HUES48 (cell line): Measurements from ENCODE around the gene KCNQ2.

Experiments
- H3K27ac ChIP-seq: one replicate; pipeline ENCODE4 v1.7.0; 2013; ENCODE audit warnings: low read depth, low read length, inconsistent platforms
- H3K27me3 ChIP-seq: 2 replicates; pipeline ENCODE4 v1.6.1; 2013; ENCODE audit warnings: mild to moderate bottlenecking, low read length; ENCODE audit not compliant: control insufficient read depth, insufficient read depth
- H3K36me3 ChIP-seq: 2 replicates; pipeline ENCODE4 v1.6.1; 2013; ENCODE audit warnings: low read length; ENCODE audit not compliant: control insufficient read depth, insufficient read depth
- H3K4me1 ChIP-seq: 2 replicates; pipeline ENCODE4 v1.6.1; 2013; ENCODE audit warnings: mild to moderate bottlenecking, low read length; ENCODE audit not compliant: control insufficient read depth, insufficient read depth
- H3K4me3 ChIP-seq: 2 replicates; pipeline ENCODE4 v1.5.1; 2013; ENCODE audit warnings: mild to moderate bottlenecking, low read depth, low read length
- H3K9ac ChIP-seq: 2 replicates; pipeline ENCODE4 v1.6.1; 2013; ENCODE audit warnings: mild to moderate bottlenecking, low read depth, low read length, moderate library complexity
- H3K9me3 ChIP-seq: 2 replicates; pipeline ENCODE4 v1.6.1; 2013; ENCODE audit warnings: low read length; ENCODE audit not compliant: control insufficient read depth, insufficient read depth

KCNQ2 gene

GRCh38 chr20:63513207-63513606 lies 40.8 kb upstream of the KCNQ2 start:
- no peaks in the 10 kb centered on the region for H3K4me1 ChIP-seq
- peaks cover 4% of the 10 kb centered on the region; the same call in 1 of the 2 replicates for H3K36me3 ChIP-seq
- H3K27me3 ChIP-seq: no peaks in the 10 kb centered on the region

GRCh38 chr20:63509088-63509564 lies 36.7 kb upstream of the KCNQ2 start:
- Histone ChIP-seq H3K4me1 (no peaks in the 10 kb centered on the region), H3K27ac (no peak overlapping the region), H3K9ac (no peak overlapping the region), H3K27me3 (no peaks in the 10 kb centered on the region), H3K4me3 (no peak overlapping the region), H3K36me3 (no peaks in the 10 kb centered on the region), H3K9me3 (no peaks in the 10 kb centered on the region; the same call in 1 of the 2 replicates)

More at GRCh38 chr20:63513207-63513606, 40.8 kb upstream of the KCNQ2 start:
- Histone ChIP-seq H3K27ac (no peak overlapping the region), H3K9me3 (no peaks in the 10 kb centered on the region), H3K9ac (no peak overlapping the region), H3K4me3 (no peak overlapping the region)

GRCh38 chr20:63508072-63508768 lies 35.8 kb upstream of the KCNQ2 start:
- Histone ChIP-seq H3K9ac (no peak overlapping the region), H3K27ac (no peak overlapping the region), H3K4me1 (no peaks in the 10 kb centered on the region), H3K9me3 (no peaks in the 10 kb centered on the region; the same call in 1 of the 2 replicates), H3K27me3 (no peaks in the 10 kb centered on the region), H3K36me3 (no peaks in the 10 kb centered on the region), H3K4me3 (no peak overlapping the region)

- no peaks in the 10 kb centered on the region for H3K27me3 ChIP-seq
- no peaks in the 10 kb centered on the region; the same call in 1 of the 2 replicates for H3K9me3 ChIP-seq
- H3K36me3 ChIP-seq: no peaks in the 10 kb centered on the region
- no peak overlapping the region for H3K9ac ChIP-seq
- no peak overlapping the region for H3K4me3 ChIP-seq
- H3K4me1 ChIP-seq: peaks cover 6% of the 10 kb centered on the region; the same call in 1 of the 2 replicates
- no peak overlapping the region for H3K27ac ChIP-seq
These were observed 34.8 kb upstream of the KCNQ2 start for GRCh38 chr20:63507083-63507743.

- Histone ChIP-seq H3K4me3 (no peak overlapping the region), H3K27me3 (peaks cover 2% of the 10 kb centered on the region; the same call in 1 of the 2 replicates), H3K4me1 (peaks cover 7% of the 10 kb centered on the region; the same call in 1 of the 2 replicates), H3K9me3 (no peaks in the 10 kb centered on the region; the same call in 1 of the 2 replicates), H3K36me3 (no peaks in the 10 kb centered on the region), H3K9ac (no peak overlapping the region), H3K27ac (no peak overlapping the region)
These were observed 33.3 kb upstream of the KCNQ2 start for GRCh38 chr20:63505723-63506122.

GRCh38 chr20:63505281-63505680 lies 32.8 kb upstream of the KCNQ2 start:
- Histone ChIP-seq H3K36me3 (no peaks in the 10 kb centered on the region), H3K27me3 (peaks cover 5% of the 10 kb centered on the region), H3K4me3 (no peak overlapping the region), H3K9me3 (no peaks in the 10 kb centered on the region; the same call in 1 of the 2 replicates), H3K27ac (no peak overlapping the region), H3K4me1 (peaks cover 7% of the 10 kb centered on the region; the same call in 1 of the 2 replicates), H3K9ac (no peak overlapping the region)

- Histone ChIP-seq H3K27me3 (peaks cover 11% of the 10 kb centered on the region), H3K9ac (no peak overlapping the region), H3K4me1 (peaks cover 7% of the 10 kb centered on the region; the same call in 1 of the 2 replicates), H3K9me3 (no peaks in the 10 kb centered on the region; the same call in 1 of the 2 replicates), H3K36me3 (no peaks in the 10 kb centered on the region), H3K27ac (no peak overlapping the region), H3K4me3 (no peak overlapping the region)
These were observed 32.2 kb upstream of the KCNQ2 start for GRCh38 chr20:63504642-63505041.

GRCh38 chr20:63503524-63503923 lies 31.1 kb upstream of the KCNQ2 start:
- H3K27me3 ChIP-seq: peaks cover 16% of the 10 kb centered on the region
- H3K9ac ChIP-seq: no peak overlapping the region
- H3K4me3 ChIP-seq: no peak overlapping the region
- peaks cover 7% of the 10 kb centered on the region; the same call in 1 of the 2 replicates for H3K4me1 ChIP-seq
- no peak overlapping the region for H3K27ac ChIP-seq
- H3K36me3 ChIP-seq: no peaks in the 10 kb centered on the region
- no peaks in the 10 kb centered on the region; the same call in 1 of the 2 replicates for H3K9me3 ChIP-seq

- H3K36me3 ChIP-seq: no peaks in the 10 kb centered on the region
- H3K27ac ChIP-seq: no peak overlapping the region
- H3K9ac ChIP-seq: no peak overlapping the region
- H3K9me3 ChIP-seq: no peaks in the 10 kb centered on the region
- H3K4me1 ChIP-seq: peaks cover 13% of the 10 kb centered on the region; the same call in 1 of the 2 replicates
- H3K27me3 ChIP-seq: peaks cover 24% of the 10 kb centered on the region
- H3K4me3 ChIP-seq: peak overlapping the region; percentile 47; the same call in 1 of the 2 replicates
These were observed 30.3 kb upstream of the KCNQ2 start for GRCh38 chr20:63502671-63503172.

- H3K27me3 ChIP-seq: peaks cover 31% of the 10 kb centered on the region
- no peak overlapping the region for H3K27ac ChIP-seq
- no peak overlapping the region for H3K9ac ChIP-seq
- peak overlapping the region; percentile 47 for H3K4me3 ChIP-seq
- H3K36me3 ChIP-seq: no peaks in the 10 kb centered on the region
- H3K9me3 ChIP-seq: no peaks in the 10 kb centered on the region
- H3K4me1 ChIP-seq: peaks cover 13% of the 10 kb centered on the region; the same call in 1 of the 2 replicates
These were observed 29.6 kb upstream of the KCNQ2 start for GRCh38 chr20:63501818-63502670.
